HG03442 (cell line): ENCODE data around the gene TLE1.
"Not testable (repeated sequence)": the region's sequence is repeated elsewhere in the genome, so short reads cannot be mapped to it uniquely, and the experiment has no call there.

Experiments used
- ATAC-seq: cut with Tn5 transposase; IDR thresholded peaks from one replicate; pipeline ENCODE4 v1.9.1; 2021; ENCODE audit warnings: mild to moderate bottlenecking, moderate library complexity; ENCODE audit not compliant: unreplicated experiment

The TLE1 gene

DNA sequence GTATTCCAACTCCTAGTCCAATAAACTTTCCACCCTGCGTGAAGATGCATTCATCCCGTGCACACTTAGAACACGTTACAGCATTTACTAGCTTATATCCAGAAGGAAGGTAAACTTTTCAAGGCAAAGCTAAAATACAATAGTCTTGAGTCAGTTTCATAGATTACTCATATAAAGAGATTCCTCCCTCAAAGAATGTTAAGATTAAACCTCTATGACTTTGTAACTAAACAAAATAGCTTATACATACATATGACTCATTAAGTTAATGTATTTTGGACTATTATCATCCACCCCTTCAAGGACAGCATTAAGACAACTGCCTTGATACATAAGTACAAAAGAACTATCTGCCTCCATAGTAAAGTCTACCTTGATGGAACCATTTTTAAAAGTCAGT, 36.1 kb downstream of the TLE1 start:
- no peak for ATAC-seq

DNA sequence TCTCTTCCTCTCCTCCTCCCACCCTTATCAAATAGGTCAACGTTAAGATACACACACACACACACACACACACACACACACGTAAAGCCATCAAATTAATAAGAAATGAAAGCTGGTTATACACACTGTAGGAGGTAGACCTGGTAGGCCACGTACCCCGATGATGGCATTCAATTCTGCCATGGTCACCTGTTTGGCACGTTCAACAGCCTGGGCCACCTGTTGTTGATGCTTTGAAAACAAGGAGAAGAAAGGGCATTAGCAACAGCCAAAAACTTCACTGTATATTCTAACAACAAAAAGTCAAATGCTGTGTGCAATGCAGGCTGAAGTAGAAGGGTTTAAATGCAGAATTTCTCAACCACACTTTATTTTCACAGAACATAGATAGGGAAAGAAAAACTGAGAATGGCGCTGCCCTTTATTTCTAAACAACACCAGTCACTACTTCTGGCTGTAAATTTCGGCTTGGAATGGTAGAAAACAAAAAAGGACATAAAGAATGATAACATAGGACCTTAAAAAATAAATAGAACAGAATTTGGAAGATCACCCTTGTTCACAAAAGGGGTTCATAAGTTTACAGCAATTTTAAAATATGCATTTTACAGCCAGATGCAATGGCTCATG, 37.2 kb downstream of the TLE1 start:
- ATAC-seq, result no peak

DNA sequence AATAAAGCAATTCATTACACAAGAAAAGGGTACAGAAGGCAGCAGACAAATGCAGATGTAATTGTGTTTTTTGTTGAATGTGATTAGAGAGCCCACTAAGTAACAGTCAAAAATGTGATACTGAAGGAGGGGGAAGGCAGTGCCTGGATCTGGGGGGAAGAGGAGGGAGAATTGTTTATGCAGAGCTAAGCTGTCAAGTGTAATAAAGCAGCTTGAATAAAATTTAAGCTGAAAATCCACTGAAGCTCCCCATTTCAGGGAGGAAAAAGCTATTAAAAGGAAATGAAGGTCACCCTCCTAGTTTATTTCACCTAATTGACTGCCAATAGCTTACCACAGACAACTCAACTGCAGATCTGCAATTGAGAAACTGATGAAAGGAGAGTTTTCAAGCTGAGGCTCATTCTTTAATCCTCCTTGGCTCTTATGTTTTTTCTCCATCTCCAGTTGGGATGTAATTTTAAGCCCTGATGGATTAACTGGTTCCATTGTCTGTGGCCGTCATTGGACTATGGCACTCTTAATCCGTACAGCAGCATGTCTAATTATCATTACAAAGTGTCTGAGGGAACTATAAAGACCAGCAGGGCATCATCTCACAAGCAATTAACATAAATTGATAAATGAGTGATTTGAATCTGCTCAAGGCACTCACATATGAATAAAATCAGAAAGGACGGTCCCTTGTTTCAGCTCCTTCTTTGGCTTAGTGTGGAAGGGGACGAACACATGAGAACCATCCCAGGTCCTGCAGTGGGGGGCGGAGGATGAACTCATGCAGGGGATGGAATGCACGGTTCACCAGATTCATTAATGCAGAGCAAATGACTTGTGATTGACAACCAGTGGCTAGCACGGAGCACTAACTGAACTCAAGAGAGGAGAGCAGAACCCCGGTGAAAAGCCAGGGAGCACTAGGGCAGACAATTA, 38.5 kb downstream of the TLE1 start:
- no peak for ATAC-seq

DNA sequence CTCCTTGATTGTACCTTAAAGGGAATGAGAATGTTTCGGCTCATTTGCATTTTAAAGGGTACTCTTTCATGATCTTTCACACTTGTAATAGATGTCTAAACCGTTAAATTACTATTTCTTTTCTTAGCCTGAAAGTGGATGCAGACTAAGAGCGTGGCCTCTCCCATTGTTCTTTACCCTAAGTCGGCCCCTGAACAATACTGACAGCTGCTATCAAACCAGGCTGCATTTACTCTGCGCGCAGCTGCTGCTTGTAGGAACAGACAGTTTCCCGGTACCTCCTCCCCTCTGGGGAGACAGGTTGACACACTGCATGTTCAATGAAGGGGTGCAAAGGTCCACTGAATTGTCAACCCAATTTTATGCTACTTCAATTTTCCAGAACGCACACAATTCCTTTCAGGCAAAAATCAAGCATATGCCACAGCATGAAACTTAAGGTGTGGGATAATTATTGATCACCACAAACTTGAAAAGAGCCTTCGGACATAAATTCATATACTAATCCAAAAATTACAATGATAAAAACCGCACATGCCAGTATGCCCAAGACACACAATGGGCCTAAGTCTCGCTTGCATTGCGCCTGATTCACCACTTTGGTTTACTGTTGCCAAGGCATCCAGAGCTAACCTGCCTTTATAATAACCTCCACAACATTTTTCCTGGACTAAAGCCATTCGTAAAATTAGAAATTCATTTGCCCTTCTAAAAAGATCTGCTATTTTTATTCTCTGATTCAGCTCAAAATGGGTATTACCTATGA, 39.7 kb downstream of the TLE1 start:
- no peak for ATAC-seq

DNA sequence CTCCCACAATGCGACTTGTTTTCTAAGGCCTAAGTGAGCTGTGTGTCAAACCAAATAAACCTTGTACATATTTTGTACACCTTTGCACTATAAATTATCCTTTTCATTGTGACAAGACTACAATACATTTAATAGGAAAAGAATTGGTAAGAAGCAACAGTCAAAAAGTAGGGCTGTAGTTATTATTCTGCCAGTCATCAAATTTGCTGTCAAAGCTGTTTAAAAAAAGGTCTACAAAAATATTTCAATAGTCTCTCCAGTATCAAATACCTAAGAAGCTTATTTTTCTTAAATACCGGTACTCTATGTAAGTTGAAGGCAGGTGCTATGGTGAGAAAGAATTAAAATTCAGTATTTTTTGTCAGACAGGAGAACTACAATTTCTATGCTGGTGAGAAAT, 40.5 kb downstream of the TLE1 start:
- ATAC-seq, result no peak

DNA sequence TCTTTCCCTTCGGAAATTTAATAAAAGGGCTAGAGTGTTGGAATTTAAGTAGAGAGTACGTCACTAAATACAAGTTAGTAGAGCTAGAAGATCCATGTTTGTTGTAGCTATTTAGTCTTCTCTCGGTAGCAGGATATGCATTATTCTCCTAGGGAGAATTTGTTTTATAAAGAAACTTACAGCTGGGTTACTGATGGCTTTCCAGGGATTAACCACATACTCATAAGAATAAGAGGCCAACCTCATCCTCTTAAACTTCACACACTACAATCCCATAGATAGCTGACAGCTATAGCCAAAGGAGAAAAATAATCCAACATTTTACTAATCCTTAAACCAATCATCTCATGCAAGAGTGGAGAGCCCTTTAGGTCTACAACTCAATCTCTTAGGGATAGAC, 43.0 kb downstream of the TLE1 start:
- ATAC-seq, result no peak

DNA sequence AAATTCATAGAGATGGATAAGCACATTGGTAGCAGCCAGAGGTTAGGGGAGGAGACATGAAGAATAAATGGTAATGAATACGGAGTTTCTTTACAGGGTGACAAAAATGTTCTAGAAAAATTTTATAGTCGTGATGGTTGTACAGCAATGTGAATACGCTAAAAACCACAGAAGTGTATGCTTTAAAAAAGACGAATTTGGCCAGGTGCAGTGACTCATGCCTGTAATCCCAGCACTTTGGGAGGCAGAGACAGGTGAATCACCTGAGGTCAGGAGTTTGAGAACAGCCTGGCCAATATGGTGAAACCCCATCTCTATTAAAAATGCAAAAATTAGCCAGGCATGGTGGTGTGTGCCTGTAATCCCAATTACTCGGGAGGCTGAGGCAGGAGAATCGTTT, 44.8 kb downstream of the TLE1 start:
- ATAC-seq, result not testable (repeated sequence)

DNA sequence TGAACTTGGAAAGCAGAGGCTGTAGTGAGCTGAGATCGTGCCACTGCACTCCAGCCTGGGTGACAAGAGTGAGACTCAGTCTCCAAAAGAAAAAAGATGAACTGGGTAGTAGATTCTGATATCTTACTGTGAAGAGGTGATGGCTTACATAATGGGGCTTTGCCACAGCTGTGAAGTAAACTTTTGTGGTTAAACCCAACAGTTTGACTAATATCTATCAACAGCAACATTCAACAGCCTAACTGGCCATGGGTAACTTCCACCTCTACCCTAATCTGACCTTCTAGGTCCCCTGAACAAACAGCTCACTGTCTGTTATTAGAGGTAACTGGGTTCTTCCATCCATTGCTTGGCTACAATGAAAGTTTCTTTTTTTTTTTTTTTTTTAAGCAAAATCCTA, 52.1 kb downstream of the TLE1 start:
- peak; percentile 72 for ATAC-seq

DNA sequence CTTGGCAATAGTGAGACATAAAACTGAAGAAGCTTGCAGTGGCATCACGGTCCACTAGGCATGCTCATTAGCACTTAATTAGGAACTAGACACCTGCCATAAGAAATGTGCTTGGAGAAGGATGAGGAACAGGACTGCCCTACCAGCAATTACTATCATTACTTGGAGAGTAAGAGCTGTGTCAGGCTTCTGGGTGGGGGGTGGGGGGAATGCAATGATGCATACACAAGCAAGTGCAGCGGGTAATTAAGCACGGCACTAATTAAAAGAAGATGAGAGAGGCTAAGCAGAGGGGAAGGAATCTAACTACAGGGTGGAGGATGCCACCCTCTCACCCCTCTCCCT, 53.1 kb downstream of the TLE1 start:
- no peak for ATAC-seq

DNA sequence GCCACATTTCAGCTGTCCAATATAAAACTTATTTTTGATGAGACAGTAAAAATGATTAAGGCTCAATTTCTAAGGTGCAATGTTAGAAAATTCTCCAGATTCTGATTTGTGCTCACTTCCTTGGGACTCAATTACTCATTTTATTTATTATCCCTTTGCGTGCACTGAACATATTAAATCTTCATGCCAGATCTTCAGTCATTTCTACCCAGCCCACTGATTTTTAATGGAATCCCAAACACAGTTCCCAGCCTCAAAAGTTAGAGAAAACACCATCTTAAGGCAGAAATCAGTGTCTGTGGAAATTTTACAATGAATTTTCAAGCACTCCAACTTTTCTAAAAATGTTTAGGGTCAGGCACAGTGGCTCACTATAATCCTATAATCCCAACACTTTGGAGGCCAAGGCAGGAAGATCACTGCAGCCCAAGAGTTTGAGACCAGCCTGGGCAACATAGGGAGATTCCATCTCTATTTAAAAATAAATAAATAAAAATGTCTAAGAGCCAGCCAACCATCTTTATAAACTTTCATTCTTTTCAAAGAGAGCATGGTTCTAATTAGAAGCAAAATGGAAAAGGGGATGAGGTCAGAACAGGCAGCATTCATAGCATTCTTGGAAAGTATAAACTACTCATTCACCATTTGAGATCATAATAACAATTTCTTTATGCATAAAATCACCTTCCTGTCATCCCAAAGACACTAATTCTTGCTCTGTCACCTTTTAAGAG, 53.7 kb downstream of the TLE1 start:
- ATAC-seq, result no peak

DNA sequence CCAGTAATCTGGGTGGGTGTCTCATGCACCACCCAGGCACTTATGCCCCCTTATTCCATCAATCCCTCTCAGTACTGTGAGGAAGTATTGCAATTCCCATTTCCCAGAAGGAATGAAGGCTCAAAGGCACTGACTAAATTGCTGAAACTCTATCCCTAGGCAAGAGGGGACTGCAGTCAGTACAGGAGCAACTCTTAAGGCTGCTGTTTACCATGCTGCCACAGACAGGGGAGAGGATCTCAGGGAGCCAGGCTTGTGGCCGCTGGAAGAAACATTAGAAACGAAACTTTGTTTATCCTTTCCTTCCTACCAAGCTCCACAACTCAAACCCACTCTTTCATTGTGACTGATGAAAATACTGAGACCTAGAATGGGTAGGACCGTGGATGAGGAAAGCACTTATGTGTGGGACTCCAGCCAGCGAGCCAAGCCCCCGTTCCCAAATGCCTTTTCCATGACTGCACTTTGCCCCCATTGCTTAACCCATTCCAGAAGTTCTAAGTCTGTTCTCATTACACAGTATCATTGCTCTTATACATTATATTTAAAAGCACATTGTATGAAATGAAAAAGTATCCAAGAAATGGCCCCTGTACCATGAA, 54.3 kb downstream of the TLE1 start:
- no peak for ATAC-seq

DNA sequence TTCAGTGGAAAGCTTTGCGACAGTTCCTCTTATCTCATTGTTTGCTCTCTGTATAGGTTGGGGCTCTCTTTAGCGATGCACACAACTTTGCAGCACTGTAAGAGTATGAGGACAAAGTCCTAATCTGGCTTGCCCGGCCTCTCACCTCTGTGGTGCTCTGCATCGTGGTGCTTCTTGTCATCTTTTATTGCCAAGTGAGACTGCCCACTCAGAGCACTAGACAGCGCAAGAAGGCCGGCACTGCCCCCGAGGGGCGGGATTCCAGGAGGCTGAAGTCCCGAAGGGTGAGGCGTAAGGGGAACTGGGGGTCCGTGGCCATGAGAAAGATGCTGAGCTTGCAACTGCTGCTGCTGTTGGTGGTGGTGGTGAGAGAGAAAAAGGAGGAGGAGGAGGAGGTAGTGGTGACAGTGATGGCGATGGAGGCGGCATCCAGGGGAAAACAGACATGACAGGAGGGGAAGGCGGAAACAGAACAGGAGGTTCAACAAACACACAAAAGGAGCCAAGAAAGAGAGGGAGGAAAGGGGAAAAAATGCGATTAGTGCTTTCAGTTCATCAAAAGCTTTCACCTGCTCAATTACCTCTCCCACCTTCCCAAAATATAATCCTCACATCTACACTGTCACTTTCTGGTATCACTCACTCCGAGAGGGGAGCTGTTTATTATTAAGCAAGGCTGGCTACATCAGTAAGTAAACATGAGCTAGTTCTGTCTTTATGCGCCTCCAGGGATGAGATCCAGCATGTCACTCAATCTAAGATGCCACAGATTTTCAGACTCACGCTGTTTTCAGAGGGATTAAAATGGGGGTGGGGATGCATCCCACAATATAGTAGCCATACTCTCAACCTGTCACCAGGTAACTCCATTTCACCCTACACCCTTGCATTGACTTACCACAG, 55.1 kb downstream of the TLE1 start:
- no peak for ATAC-seq

DNA sequence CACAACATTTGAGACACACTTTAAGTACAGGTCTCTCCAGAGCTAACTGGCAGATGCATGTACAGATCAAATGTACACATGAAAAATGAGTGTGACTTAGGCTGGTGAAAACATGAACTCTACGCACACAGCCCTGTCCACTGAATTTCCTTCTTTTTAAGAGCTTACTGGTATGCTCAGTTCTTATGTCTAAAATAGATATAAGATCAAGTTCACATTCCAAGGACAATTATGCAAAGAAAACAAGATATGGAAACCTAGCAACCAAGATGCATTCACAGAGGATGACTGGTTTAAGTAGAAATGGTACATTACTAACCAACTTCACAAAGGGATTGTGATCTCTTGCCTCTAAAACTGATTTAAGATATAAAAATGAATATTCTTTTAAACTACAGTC, 56.7 kb downstream of the TLE1 start:
- ATAC-seq, result no peak

DNA sequence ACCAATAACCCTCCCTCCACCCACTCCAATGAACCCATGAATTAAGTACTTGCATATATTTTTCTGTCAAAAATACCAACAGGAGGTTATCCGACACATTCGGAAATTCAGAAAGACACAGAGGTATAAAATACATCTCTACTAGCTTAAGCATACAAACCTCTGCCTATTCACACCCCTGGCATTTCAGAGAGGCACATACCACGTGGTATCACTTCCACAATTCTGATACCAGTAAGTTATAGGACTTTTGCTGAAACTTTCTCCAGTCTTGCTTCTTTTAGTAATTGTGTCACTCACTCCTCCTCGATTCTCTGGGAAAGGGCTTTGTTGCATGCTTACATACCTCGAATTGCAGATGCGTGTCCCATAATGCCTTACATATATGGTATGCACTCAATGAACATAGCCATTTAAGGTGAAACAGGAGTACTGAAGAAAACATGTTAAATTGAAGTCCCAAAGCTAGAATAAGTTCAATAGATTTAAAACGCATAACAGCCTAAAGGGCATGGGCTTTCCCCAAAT, 58.1 kb downstream of the TLE1 start:
- no peak for ATAC-seq

DNA sequence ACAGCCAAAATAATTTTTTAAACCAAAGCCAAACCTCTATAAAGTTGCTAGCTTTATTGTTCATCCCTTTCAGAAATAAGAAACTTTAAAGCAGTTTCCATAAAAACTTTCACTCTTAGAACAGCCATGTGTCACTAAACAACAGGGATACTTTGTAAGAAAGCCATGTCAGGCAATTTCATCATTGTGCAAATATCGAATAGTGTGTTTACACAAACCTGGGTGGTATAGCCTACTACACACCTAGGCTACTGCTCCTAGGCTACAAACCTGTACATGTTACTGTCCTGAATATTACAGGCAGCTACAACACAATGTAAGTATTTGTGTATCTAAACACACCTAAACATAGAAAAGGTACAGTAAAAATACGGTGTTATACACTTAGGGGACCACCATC, 59.9 kb downstream of the TLE1 start:
- ATAC-seq, result no peak

DNA sequence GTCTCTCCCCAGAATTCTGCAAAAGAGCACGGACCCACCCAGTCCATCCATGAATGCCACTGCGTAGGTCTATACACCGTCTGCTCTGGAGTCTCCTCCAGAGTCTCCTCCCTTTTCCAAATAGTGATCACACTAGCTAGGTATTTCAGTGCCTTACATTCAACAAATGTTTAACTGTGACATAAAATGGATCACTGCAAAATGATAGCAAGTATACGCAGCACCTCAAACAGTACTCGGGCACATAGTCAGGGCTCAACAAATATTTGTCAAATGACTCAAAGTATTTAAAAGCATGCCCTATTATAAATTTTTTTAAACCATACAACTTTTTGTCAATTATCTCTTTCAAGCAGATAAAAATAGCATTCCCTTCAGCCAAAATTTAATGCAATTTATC, 60.5 kb downstream of the TLE1 start:
- no peak for ATAC-seq

DNA sequence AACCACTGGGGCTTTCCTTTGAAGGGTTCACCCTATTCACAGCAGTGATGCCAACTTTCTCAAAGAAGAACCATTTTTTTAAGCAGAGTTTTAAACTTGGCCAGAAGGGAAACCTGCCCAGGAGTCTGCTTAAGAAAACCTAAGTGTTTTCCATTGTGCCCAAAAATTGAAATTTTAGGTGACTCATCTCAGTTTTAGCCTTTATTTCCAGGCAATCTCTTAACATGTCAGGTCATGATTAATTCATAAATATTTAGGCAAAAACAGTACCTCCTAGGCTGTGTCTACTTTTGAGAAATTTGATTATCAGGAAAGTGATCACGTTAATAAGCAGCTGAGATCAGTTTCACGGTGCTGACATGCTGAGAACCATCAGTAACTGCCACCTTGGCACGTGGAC, 61.9 kb downstream of the TLE1 start:
- no peak for ATAC-seq

DNA sequence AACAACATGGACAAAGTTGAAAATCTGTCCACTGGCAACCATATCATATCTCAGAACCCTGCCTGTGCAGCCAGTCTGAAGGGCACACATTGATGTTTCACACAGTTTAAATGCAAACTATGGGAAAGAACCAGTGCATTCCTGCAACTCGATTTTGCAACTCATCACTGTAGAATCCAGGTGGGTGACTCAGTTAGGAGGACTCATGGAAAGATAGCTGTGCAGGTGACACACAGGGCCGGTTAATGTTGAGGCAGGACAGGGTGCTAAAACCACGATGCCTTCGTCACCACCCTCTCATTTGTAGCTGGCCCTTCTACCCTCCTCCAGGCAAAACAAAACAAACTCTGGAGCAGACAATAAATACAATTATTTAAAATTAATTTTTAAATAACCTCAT, 62.8 kb downstream of the TLE1 start:
- no peak for ATAC-seq

DNA sequence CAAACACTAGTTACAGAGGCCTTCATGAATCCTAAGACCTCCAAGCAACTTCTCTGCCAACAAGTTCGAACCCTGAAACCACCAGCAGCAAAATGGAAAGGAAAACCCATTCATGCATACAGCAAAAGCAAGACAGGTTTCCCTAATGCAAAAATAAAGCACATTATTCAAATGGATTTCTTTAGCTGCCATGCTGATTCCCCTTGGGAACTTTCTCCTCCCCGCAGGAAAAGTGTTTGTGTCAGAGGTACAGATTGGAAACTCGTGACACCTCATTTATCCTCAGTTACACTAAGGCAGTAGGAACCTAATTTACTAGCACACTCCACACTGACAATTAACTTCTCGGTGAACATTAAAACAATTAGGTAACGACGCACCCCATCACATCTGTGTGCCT, 63.4 kb downstream of the TLE1 start:
- ATAC-seq, result no peak

DNA sequence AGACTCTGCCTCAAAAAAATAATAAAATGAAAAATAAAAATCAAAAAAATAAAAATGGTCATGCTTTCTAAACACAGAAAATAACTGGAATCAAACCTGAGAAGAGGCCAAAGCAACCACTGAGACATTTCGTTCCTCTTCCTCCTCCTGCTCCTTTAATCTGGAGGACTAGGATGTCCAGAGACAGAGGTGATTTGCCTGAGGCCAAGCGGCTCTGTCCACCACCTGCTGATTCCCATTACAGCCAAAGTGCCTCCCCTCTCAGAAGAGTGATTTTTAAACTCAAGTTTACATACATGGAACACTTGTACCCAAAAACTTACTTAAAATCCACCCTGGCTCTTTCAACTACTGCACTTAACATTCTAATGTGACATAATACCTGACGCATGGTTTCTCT, 65.6 kb downstream of the TLE1 start:
- no peak for ATAC-seq
